OCI-LY3 (cell line): ENCODE data around the gene RPL9.

ENCODE experiments used
- CTCF ChIP-seq: fragments of 200-600, 300-600 bp; sonication (generic); IDR thresholded peaks from 2 replicates; pipeline ENCODE4 v1.5.1; 2014; ENCODE audit warnings: antibody characterized with exemption, low read length, low read depth
- EZH2phosphoT487 ChIP-seq: fragments of 200-600 bp; shearing (Covaris generic); IDR thresholded peaks from 2 replicates; pipeline ENCODE4 v1.6.1; 2018; ENCODE audit warnings: antibody characterized with exemption, mixed run types, low read depth

- TF ChIP-seq EZH2phosphoT487 (no peak), CTCF (no peak)
These were observed 15.7 kb downstream of the RPL9 start for GRCh38 chr4:39442998-39443397.
